A549 (cell line): ENCODE data around the gene LYZL6. TPM values are rescaled to one million over a fixed set of nuclear protein-coding genes. Genes with fewer than 3 reads are reported as not detected.

ENCODE experiments used
- ATAC-seq, 2 experiments: fragments of 200-7000 bp in 1 of 2; fragments of >200 bp in 1 of 2; cut with Nextera tagmentation in 1 of 2; cut with Tn5 transposase in 1 of 2; 3 replicates each; pipeline versions ENCODE4 v1.8.0 to v1.9.1; 2018 to 2020; ENCODE audit warnings: mild to moderate bottlenecking in 1 of 2, moderate library complexity in 1 of 2
- CTCF ChIA-PET: fragments of 300-600 bp; sonication (Branson Sonifier 250); formaldehyde crosslinking; extraction: SDS; loops from one replicate; lab custom pipeline; 2021; ENCODE audit warnings: antibody characterized with exemption, inconsistent platforms; lab: Yijun Ruan, JAX
- POLR2A ChIA-PET: fragments of 350-600 bp; formaldehyde crosslinking; extraction: SDS; loops from one replicate; lab custom pipeline; 2021; ENCODE audit warnings: antibody characterized with exemption, inconsistent platforms; lab: Yijun Ruan, JAX
- DNase-seq, 2 experiments: peaks; one replicate each; pipeline versions ENCODE4 v3.0.0 to v3.0.0-alpha.2; 2011 to 2016; ENCODE audit warnings: low read depth in 1 of 2, low spot score in 1 of 2
- FAIRE-seq: peaks from 2 replicates; lab custom pipeline; 2011; peaks lifted over from hg19 to GRCh38; lab: Jason Lieb, UNC
- H3K27ac ChIP-seq, 2 experiments: fragments of >200 bp; sonication (Bioruptor Twin); formaldehyde crosslinking; 3 replicates each; pipeline ENCODE4 v1.5.1; 2016 to 2017
- H3K4me1 ChIP-seq: fragments of >200 bp; sonication (Bioruptor Twin); formaldehyde crosslinking; 3 replicates; pipeline ENCODE4 v1.6.1; 2016
- H3K4me2 ChIP-seq: fragments of >200 bp; sonication (Bioruptor Twin); formaldehyde crosslinking; 3 replicates; pipeline ENCODE4 v1.6.1; 2016
- H3K4me3 ChIP-seq: fragments of >200 bp; sonication (Bioruptor Twin); formaldehyde crosslinking; 3 replicates; pipeline ENCODE4 v1.5.1; 2016
- H3K9me3 ChIP-seq: fragments of >200 bp; sonication (Bioruptor Twin); formaldehyde crosslinking; 3 replicates; pipeline ENCODE4 v1.6.1; 2016
- BCL3 ChIP-seq: fragments of >200 bp; sonication (Bioruptor Twin); formaldehyde crosslinking; IDR thresholded peaks from 3 replicates; pipeline ENCODE4 v1.6.1; 2016
- BHLHE40 ChIP-seq: IDR thresholded peaks from 2 replicates; pipeline ENCODE4 v1.6.1; 2012; ENCODE audit warnings: low read depth, low read length, inconsistent platforms
- CBX8 ChIP-seq: fragments of 200-600 bp; sonication (generic); IDR thresholded peaks from 2 replicates; pipeline ENCODE4 v1.6.1; 2016
- CEBPB ChIP-seq, 2 experiments: fragments of >200 bp in 1 of 2; sonication (Bioruptor Twin) in 1 of 2; formaldehyde crosslinking in 1 of 2; IDR thresholded peaks; 2 replicates each; pipeline ENCODE4 v1.6.1; 2012 to 2016
- CHD2 ChIP-seq: fragments of 150-350 bp; IDR thresholded peaks from 2 replicates; pipeline ENCODE4 v1.6.1; 2014; ENCODE audit warnings: low read length; ENCODE audit not compliant: partially characterized antibody
- E2F6 ChIP-seq: IDR thresholded peaks from 2 replicates; pipeline ENCODE4 v1.6.1; 2012; ENCODE audit warnings: low read depth, borderline replicate concordance
- EHF ChIP-seq: fragments of 250-450 bp; sonication (Bioruptor Pico); IDR thresholded peaks from 2 replicates; pipeline ENCODE4 v1.5.0; 2020; ENCODE audit warnings: mild to moderate bottlenecking
- ELK1 ChIP-seq: fragments of 150-350 bp; IDR thresholded peaks from 2 replicates; pipeline ENCODE4 v1.6.1; 2014; ENCODE audit warnings: low read depth, mild to moderate bottlenecking, low read length
- EP300 ChIP-seq, 2 experiments: fragments of >200 bp; sonication (Bioruptor Twin); formaldehyde crosslinking; IDR thresholded peaks; 2 replicates in 1 of 2; 3 replicates in 1 of 2; pipeline ENCODE4 v1.6.1; 2016 to 2017
- GATA3 ChIP-seq: IDR thresholded peaks from 2 replicates; pipeline ENCODE4 v1.6.1; 2012; ENCODE audit warnings: borderline replicate concordance
- HDAC2 ChIP-seq: fragments of 200-600 bp; sonication (generic); IDR thresholded peaks from 2 replicates; pipeline ENCODE4 v1.6.1; 2016
- HEYL ChIP-seq: fragments of 250-450 bp; sonication (Bioruptor Pico); IDR thresholded peaks from 2 replicates; pipeline ENCODE4 v1.8.0; 2021; ENCODE audit warnings: mild to moderate bottlenecking, moderate library complexity
- HMGXB4 ChIP-seq: fragments of 250-450 bp; sonication (Bioruptor Pico); IDR thresholded peaks from 2 replicates; pipeline ENCODE4 v1.5.0; 2021; ENCODE audit warnings: mild to moderate bottlenecking, moderate library complexity, borderline replicate concordance
- HOXA7 ChIP-seq: fragments of 250-450 bp; sonication (Bioruptor Pico); IDR thresholded peaks from 2 replicates; pipeline ENCODE4 v1.5.0; 2020; ENCODE audit warnings: mild to moderate bottlenecking, moderate library complexity
- JUN ChIP-seq, 2 experiments: fragments of >200 bp; sonication (Bioruptor Twin); formaldehyde crosslinking; IDR thresholded peaks; 2 replicates in 1 of 2; 3 replicates in 1 of 2; pipeline ENCODE4 v1.6.1; 2016 to 2017
- KDM1A ChIP-seq: fragments of 200-600 bp; sonication (generic); IDR thresholded peaks from 2 replicates; pipeline ENCODE4 v1.6.1; 2016; ENCODE audit warnings: low read depth, mild to moderate bottlenecking
- KDM5A ChIP-seq: fragments of 200-600 bp; sonication (generic); IDR thresholded peaks from 2 replicates; pipeline ENCODE4 v1.6.1; 2016; ENCODE audit warnings: antibody characterized with exemption, mild to moderate bottlenecking
- MAZ ChIP-seq: fragments of 150-350 bp; IDR thresholded peaks from 2 replicates; pipeline ENCODE4 v1.6.1; 2014; ENCODE audit warnings: antibody characterized with exemption, low read depth, low read length, borderline replicate concordance
- MYC ChIP-seq: IDR thresholded peaks from 2 replicates; pipeline ENCODE4 v1.6.1; 2012; ENCODE audit warnings: mild to moderate bottlenecking, inconsistent platforms, low read length, improper control_type of control experiment, borderline replicate concordance
- NFE2L2 ChIP-seq: fragments of 150-350 bp; conservative IDR thresholded peaks from 2 replicates; pipeline ENCODE4 v1.6.1; 2014; ENCODE audit warnings: low read length
- PBX3 ChIP-seq: IDR thresholded peaks from 2 replicates; pipeline ENCODE4 v1.6.1; 2012
- RCOR1 ChIP-seq: fragments of 150-350 bp; IDR thresholded peaks from 2 replicates; pipeline ENCODE4 v1.6.1; 2014; ENCODE audit warnings: antibody characterized with exemption, low read length, low read depth
- RFX5 ChIP-seq: fragments of 450-650 bp; IDR thresholded peaks from 2 replicates; pipeline ENCODE4 v1.7.1; 2014; ENCODE audit warnings: antibody characterized with exemption, mild to moderate bottlenecking, moderate library complexity
- SREBF2 ChIP-seq: fragments of 450-650 bp; IDR thresholded peaks from 2 replicates; pipeline ENCODE4 v1.6.1; 2014; ENCODE audit warnings: mild to moderate bottlenecking, moderate library complexity
- TP53 ChIP-seq: fragments of 250-450 bp; sonication (Bioruptor Pico); IDR thresholded peaks from 2 replicates; pipeline ENCODE4 v1.5.0; 2021; ENCODE audit warnings: mild to moderate bottlenecking, moderate library complexity
- USF2 ChIP-seq: fragments of 450-650 bp; IDR thresholded peaks from 2 replicates; pipeline ENCODE4 v1.6.1; 2014; ENCODE audit warnings: antibody characterized with exemption
- ZC3H11A ChIP-seq: fragments of 450-650 bp; IDR thresholded peaks from 2 replicates; pipeline ENCODE4 v1.6.1; 2014; ENCODE audit warnings: antibody characterized with exemption, mild to moderate bottlenecking
- ZSCAN20 ChIP-seq: fragments of 250-450 bp; sonication (Bioruptor Pico); IDR thresholded peaks from 2 replicates; pipeline ENCODE4 v1.8.0; 2022; ENCODE audit warnings: mild to moderate bottlenecking, moderate library complexity
- WGBS: methylation state at CpG from one replicate; pipeline ENCODE4 v1.1.6; 2017; ENCODE audit errors: missing lambda C conversion rate; 5-methylcytosine and 5-hydroxymethylcytosine counted together
- polyA plus RNA-seq, 4 experiments: library from polyadenylated mRNA; depleted of rRNA in 3 of 4; stranded (reverse); fragments of >200 nt; fragmentation: RNase III in 1 of 4; extraction: RNeasy Plus Mini Kit Qiagen cat#74134 plus additional on column Dnase treatment in 1 of 4; gene quantifications; 2 replicates in 3 of 4; 3 replicates in 1 of 4; pipeline ENCODE4 v1.2.3, GENCODE V29; 2011 to 2017

LYZL6 gene
- polyA plus RNA-seq, 2 of the 4 experiments (the other 2 are of a cell fraction): not detected

GRCh38 chr17:35978346-35978745 is 34.8 kb upstream of the LYZL6 start:
- Histone ChIP-seq H3K9me3 (no peaks in the 10 kb centered on the region), H3K27ac (no peak overlapping the region), H3K4me1 (peaks cover 7% of the 10 kb centered on the region; the same call in 1 of the 3 replicates), H3K4me3 (no peak overlapping the region), H3K4me2 (no peak overlapping the region)
- no peak for TF ChIP-seq RCOR1
- no peak for TF ChIP-seq GATA3
- no peak for TF ChIP-seq BHLHE40
- no peak for TF ChIP-seq MYC
- no peak for TF ChIP-seq SREBF2
- no peak for TF ChIP-seq CHD2
- no peak for TF ChIP-seq EP300 (IDR thresholded peaks at IDR 0.05)
- no peak for TF ChIP-seq CEBPB (IDR thresholded peaks at IDR 0.05)
- TF ChIP-seq MAZ: no peak
- no peak for TF ChIP-seq ZC3H11A
- TF ChIP-seq HOXA7: no peak
- no peak for TF ChIP-seq ZSCAN20
- no peak for TF ChIP-seq BCL3
- no peak for TF ChIP-seq ELK1
- TF ChIP-seq CBX8: no peak
- ATAC-seq (no peak), DNase-seq (no peak), FAIRE-seq (no peak)
- WGBS: 45% methylated on average over 3 of the region's 3 CpGs
- POLR2A ChIA-PET: no interaction called here
- CTCF ChIA-PET: interaction anchor here (0.7 to 12.1 kb wide), 7 partner anchors 10 to 173 kb away, joined by 3 to 271 read pairs (median 3); no protein-coding TSS in a partner anchor

- no peak overlapping the region for H3K4me2 ChIP-seq
- H3K27ac ChIP-seq: no peak overlapping the region
- DNase-seq (no peak), FAIRE-seq (no peak), ATAC-seq (no peak)
- 34% methylated on average over 7 of the region's 7 CpGs for WGBS
- CTCF ChIA-PET: interaction anchor here (0.6 to 12.1 kb wide), 6 partner anchors 9 to 205 kb away, joined by 3 to 271 read pairs (median 4); no protein-coding TSS in a partner anchor
- H3K9me3 ChIP-seq: no peaks in the 10 kb centered on the region
- H3K4me3 ChIP-seq: no peak overlapping the region
- POLR2A ChIA-PET: no interaction called here
- no peak for TF ChIP-seq EP300 (IDR thresholded peaks at IDR 0.05)
- no peak for TF ChIP-seq HDAC2
- no peak for TF ChIP-seq PBX3
- TF ChIP-seq JUN (IDR thresholded peaks at IDR 0.05): no peak
- no peak for TF ChIP-seq TP53 (CRISPR knock-in tag)
- no peak for TF ChIP-seq KDM1A
- TF ChIP-seq HMGXB4 (CRISPR knock-in tag): no peak
- TF ChIP-seq E2F6: no peak
- no peak for TF ChIP-seq EHF (CRISPR knock-in tag)
- no peak for TF ChIP-seq RFX5
- TF ChIP-seq USF2: no peak
- TF ChIP-seq NFE2L2: no peak
- no peak for TF ChIP-seq KDM5A
- TF ChIP-seq HEYL (CRISPR knock-in tag): no peak
- H3K4me1 ChIP-seq: peaks cover 9% of the 10 kb centered on the region; the same call in 1 of the 3 replicates
These were observed 34.0 kb upstream of the LYZL6 start for GRCh38 chr17:35977509-35977908.
